Muscle layer of colon (tissue), 2 donors: ENCODE results near the gene CHRND.

Experiments
- H3K27ac ChIP-seq: one replicate; pipeline ENCODE4 v1.7.0; 2013; ENCODE audit warnings: low read depth, mild to moderate bottlenecking, low read length, moderate library complexity
- H3K27me3 ChIP-seq, 2 donors: one replicate each; pipeline ENCODE4 v1.7.0; 2013; ENCODE audit warnings: low read length in 2 of 2, mild to moderate bottlenecking in 2 of 2; ENCODE audit not compliant: insufficient read depth in 2 of 2, control insufficient read depth in 1 of 2
- H3K36me3 ChIP-seq: one replicate; pipeline ENCODE4 v1.7.0; 2013; ENCODE audit warnings: mild to moderate bottlenecking, low read length; ENCODE audit not compliant: insufficient read depth
- H3K4me1 ChIP-seq: one replicate; pipeline ENCODE4 v1.7.0; 2013; ENCODE audit warnings: mild to moderate bottlenecking, low read length; ENCODE audit not compliant: insufficient read depth
- H3K4me3 ChIP-seq, 2 donors: one replicate each; pipeline ENCODE4 v1.7.0; 2013; ENCODE audit warnings: low read length in 2 of 2, low read depth in 1 of 2, mild to moderate bottlenecking in 1 of 2, moderate library complexity in 1 of 2
- H3K9ac ChIP-seq: one replicate; pipeline ENCODE4 v1.7.0; 2013; ENCODE audit warnings: low read length
- H3K9me3 ChIP-seq: one replicate; pipeline ENCODE4 v1.7.0; 2013; ENCODE audit warnings: mild to moderate bottlenecking, low read length
- donor health status: abdominal sarcoma.
- donor health status: Adenocarcinoma of cecum.

Gene CHRND

GRCh38 chr2:232483923-232484627 lies 41.9 kb upstream of the CHRND start:
- no peaks in the 10 kb centered on the region for H3K36me3 ChIP-seq
- peaks cover 10 to 53% of the 10 kb centered on the region in 2 donors for H3K27me3 ChIP-seq
- no peak overlapping the region for H3K4me3 ChIP-seq

GRCh38 chr2:232484628-232485347 lies 41.2 kb upstream of the CHRND start:
- no peak overlapping the region for H3K27ac ChIP-seq
- no peaks in the 10 kb centered on the region for H3K36me3 ChIP-seq
- peaks cover 10 to 53% of the 10 kb centered on the region in 2 donors for H3K27me3 ChIP-seq
- H3K9me3 ChIP-seq, result no peaks in the 10 kb centered on the region
- no peaks in the 10 kb centered on the region for H3K4me1 ChIP-seq
- H3K9ac ChIP-seq, result no peak overlapping the region
- no peak overlapping the region for H3K4me3 ChIP-seq

More at GRCh38 chr2:232483923-232484627, 41.9 kb upstream of the CHRND start:
- Histone ChIP-seq H3K9me3 (no peaks in the 10 kb centered on the region), H3K27ac (no peak overlapping the region), H3K4me1 (no peaks in the 10 kb centered on the region), H3K9ac (no peak overlapping the region)

GRCh38 chr2:232485348-232485756 lies 40.6 kb upstream of the CHRND start:
- Histone ChIP-seq H3K36me3 (no peaks in the 10 kb centered on the region), H3K27me3 (peaks cover 10 to 59% of the 10 kb centered on the region in 2 donors), H3K9ac (no peak overlapping the region), H3K9me3 (no peaks in the 10 kb centered on the region), H3K4me3 (no peak overlapping the region), H3K4me1 (no peaks in the 10 kb centered on the region), H3K27ac (no peak overlapping the region)

- Histone ChIP-seq H3K27ac (no peak overlapping the region), H3K36me3 (no peaks in the 10 kb centered on the region), H3K27me3 (peaks cover 10 to 61% of the 10 kb centered on the region in 2 donors), H3K4me1 (no peaks in the 10 kb centered on the region), H3K9me3 (no peaks in the 10 kb centered on the region), H3K9ac (no peak overlapping the region), H3K4me3 (no peak overlapping the region)
These were observed 40.0 kb upstream of the CHRND start for GRCh38 chr2:232485757-232486557.

- Histone ChIP-seq H3K27ac (no peak overlapping the region), H3K4me3 (no peak overlapping the region), H3K9me3 (no peaks in the 10 kb centered on the region), H3K4me1 (no peaks in the 10 kb centered on the region), H3K9ac (no peak overlapping the region), H3K27me3 (peaks cover 10 to 61% of the 10 kb centered on the region in 2 donors), H3K36me3 (no peaks in the 10 kb centered on the region)
These were observed 39.2 kb upstream of the CHRND start for GRCh38 chr2:232486558-232487384.

GRCh38 chr2:232487385-232488096 lies 38.4 kb upstream of the CHRND start, which contains the start of gene ECEL1:
Gene ECEL1 (minus strand): TSS chr2:232487834. CDS start chr2:232486653, 1,181 bp downstream.
- H3K9ac ChIP-seq, result no peak within 1 kb of the TSS
- H3K36me3 ChIP-seq, result no peaks in the 10 kb centered on the region
- peaks cover 10 to 60% of the 10 kb centered on the region in 2 donors for H3K27me3 ChIP-seq
- no peak within 1 kb of the TSS for H3K4me3 ChIP-seq
- no peaks in the 10 kb centered on the region for H3K9me3 ChIP-seq
- no peak within 1 kb of the TSS for H3K27ac ChIP-seq
- H3K4me1 ChIP-seq, result no peaks in the 10 kb centered on the region

- peaks cover 10 to 56% of the 10 kb centered on the region in 2 donors for H3K27me3 ChIP-seq
- no peak overlapping the region for H3K27ac ChIP-seq
- no peaks in the 10 kb centered on the region for H3K4me1 ChIP-seq
- no peak overlapping the region for H3K4me3 ChIP-seq
- no peaks in the 10 kb centered on the region for H3K9me3 ChIP-seq
- no peak overlapping the region for H3K9ac ChIP-seq
- no peaks in the 10 kb centered on the region for H3K36me3 ChIP-seq
These were observed 37.8 kb upstream of the CHRND start for GRCh38 chr2:232488097-232488711.

GRCh38 chr2:232488721-232489300 lies 37.1 kb upstream of the CHRND start:
- H3K4me3 ChIP-seq, result no peak overlapping the region
- H3K36me3 ChIP-seq, result no peaks in the 10 kb centered on the region
- H3K27me3 ChIP-seq, result peaks cover 10 to 54% of the 10 kb centered on the region in 2 donors
- no peak overlapping the region for H3K27ac ChIP-seq
- H3K9me3 ChIP-seq, result no peaks in the 10 kb centered on the region
- no peaks in the 10 kb centered on the region for H3K4me1 ChIP-seq
- no peak overlapping the region for H3K9ac ChIP-seq

GRCh38 chr2:232489516-232490220 lies 36.3 kb upstream of the CHRND start:
- Histone ChIP-seq H3K27ac (no peak overlapping the region), H3K9me3 (no peaks in the 10 kb centered on the region), H3K27me3 (peaks cover 6 to 45% of the 10 kb centered on the region in 2 donors), H3K4me1 (no peaks in the 10 kb centered on the region), H3K4me3 (no peak overlapping the region), H3K36me3 (no peaks in the 10 kb centered on the region), H3K9ac (no peak overlapping the region)
